ENCODE results near the gene STX10. TPM values are rescaled to one million over a fixed set of nuclear protein-coding genes. Genes with fewer than 3 reads are reported as not detected.

STX10 gene
- polyA plus RNA-seq, 1 of the 3 experiments (the other 2 are of a cell fraction), result 163 TPM

GRCh38 chr19:13130886-13131490 lies 19.2 kb downstream of the STX10 start:
- CTCF ChIA-PET, result interaction anchor here (1.0 to 1.3 kb wide), 4 partner anchors 14 to 166 kb away, joined by 3 read pairs; no protein-coding TSS in a partner anchor
- Histone ChIP-seq H3K4me3 (ENCODE audit: low read depth in 2 of 2, low read length in 1 of 2) (no peak overlapping the region), H3F3A (replicated peaks; ENCODE audit: insufficient read depth) (peaks cover 24% of the 10 kb centered on the region), H2AFZ (ENCODE audit: low read depth) (no peak overlapping the region), H3K79me2 (ENCODE audit: insufficient read depth) (peaks cover 88% of the 10 kb centered on the region), H3K27ac (ENCODE audit: low read depth in 2 of 2, low read length in 1 of 2) (peak overlapping the region in 1 of 2 experiments; percentile 59; a peak in 1 of 4 replicates), H3K36me3 (replicated peaks in 1 of 2; ENCODE audit: control insufficient read depth in 1 of 2, insufficient read depth in 2 of 2, low read length in 1 of 2) (peaks cover 4 to 19% of the 10 kb centered on the region in 2 experiments), H3K4me2 (no peak overlapping the region), H3K9ac (no peak overlapping the region), H4K20me1 (ENCODE audit: insufficient read depth) (peaks cover 89% of the 10 kb centered on the region), H3K9me3 (no peaks in the 10 kb centered on the region), H3K27me3 (ENCODE audit: insufficient read depth) (no peaks in the 10 kb centered on the region), H3K4me1 (ENCODE audit: control insufficient read depth in 1 of 2, insufficient read depth in 2 of 2, low read depth in 1 of 2, low read length in 1 of 2) (peaks cover 0 to 15% of the 10 kb centered on the region in 2 experiments; a peak in 2 of 4 replicates), H3K9me2 (no peaks in the 10 kb centered on the region)
- DNase-seq, result no peak
- POLR2A ChIA-PET, result no interaction called here
- 98% methylated on average over 3 of the region's 3 CpGs for WGBS (ENCODE audit: low lambda C conversion rate)
- TF ChIP-seq POLR2AphosphoS5 (IDR thresholded peaks at IDR 0.05; ENCODE audit: low read depth, low read length), result no peak
- no peak for TF ChIP-seq CTCF (IDR thresholded peaks at IDR 0.05)
- no peak for TF ChIP-seq ZBTB33 (IDR thresholded peaks at IDR 0.05; ENCODE audit: borderline replicate concordance, low read depth)
- no peak for TF ChIP-seq FOXJ3 (CRISPR knock-in tag; IDR thresholded peaks at IDR 0.05)
- TF ChIP-seq SMC3 (IDR thresholded peaks at IDR 0.05; ENCODE audit: low read depth, low read length), result no peak
- TF ChIP-seq JUND (IDR thresholded peaks at IDR 0.05), result no peak
- TF ChIP-seq PBX3 (IDR thresholded peaks at IDR 0.05), result no peak
- TF ChIP-seq ELF1 (IDR thresholded peaks at IDR 0.05), result no peak
- no peak for TF ChIP-seq USF2 (IDR thresholded peaks at IDR 0.05; ENCODE audit: borderline replicate concordance, low read depth, low read length)
- TF ChIP-seq USF1 (IDR thresholded peaks at IDR 0.05; ENCODE audit: borderline replicate concordance, low read depth), result no peak
- no peak for TF ChIP-seq TCF12 (IDR thresholded peaks at IDR 0.05)
- no peak for TF ChIP-seq FOSL2 (IDR thresholded peaks at IDR 0.05; ENCODE audit: borderline replicate concordance, low read depth)
